T-helper 2 cell treated with Interferon-gamma antibody and Interleukin-4, amounts not matched to agents 5 μg/mL and 100 μg/mL, for 36 hours (primary cell): ENCODE data around the gene PFKFB3.
"Not testable (repeated sequence)": the region's sequence is repeated elsewhere in the genome, so short reads cannot be mapped to it uniquely, and the experiment has no call there.

Source experiments
- DNase-seq: peaks from one replicate; pipeline ENCODE4 v3.0.0; 2021; ENCODE audit warnings: low spot score
- H3K27ac Mint-ChIP-seq: one replicate; pipeline ENCODE4 v1.8.0; 2021; ENCODE audit warnings: mild to moderate bottlenecking, mixed read lengths
- H3K27me3 Mint-ChIP-seq: one replicate; pipeline ENCODE4 v1.8.0; 2021; ENCODE audit warnings: low read depth, mixed read lengths
- H3K36me3 Mint-ChIP-seq: one replicate; pipeline ENCODE4 v1.8.0; 2021; ENCODE audit warnings: low read depth, mixed read lengths
- H3K4me1 Mint-ChIP-seq: one replicate; pipeline ENCODE4 v1.8.0; 2021; ENCODE audit warnings: low read depth, mixed read lengths
- H3K4me3 Mint-ChIP-seq: one replicate; pipeline ENCODE4 v1.8.0; 2022; ENCODE audit warnings: mild to moderate bottlenecking, moderate library complexity, mixed read lengths
- H3K9me3 Mint-ChIP-seq: one replicate; pipeline ENCODE4 v1.8.0; 2021; ENCODE audit warnings: mixed read lengths

The PFKFB3 gene

GRCh38 chr10:6202684-6203330, at the start of gene PFKFB3:
Gene PFKFB3 (plus strand): TSS chr10:6202932. CDS start chr10:6203261, 329 bp downstream.
- Mint-ChIP-seq H3K9me3 (no peaks in the 10 kb centered on the region), H3K4me1 (peaks cover 30% of the 10 kb centered on the region), H3K27ac (peak within 1 kb of the TSS; percentile 95), H3K4me3 (peak within 1 kb of the TSS; percentile 92), H3K36me3 (peaks cover 22% of the 10 kb centered on the region), H3K27me3 (no peaks in the 10 kb centered on the region)
- DNase-seq: peak; percentile 96

DNA sequence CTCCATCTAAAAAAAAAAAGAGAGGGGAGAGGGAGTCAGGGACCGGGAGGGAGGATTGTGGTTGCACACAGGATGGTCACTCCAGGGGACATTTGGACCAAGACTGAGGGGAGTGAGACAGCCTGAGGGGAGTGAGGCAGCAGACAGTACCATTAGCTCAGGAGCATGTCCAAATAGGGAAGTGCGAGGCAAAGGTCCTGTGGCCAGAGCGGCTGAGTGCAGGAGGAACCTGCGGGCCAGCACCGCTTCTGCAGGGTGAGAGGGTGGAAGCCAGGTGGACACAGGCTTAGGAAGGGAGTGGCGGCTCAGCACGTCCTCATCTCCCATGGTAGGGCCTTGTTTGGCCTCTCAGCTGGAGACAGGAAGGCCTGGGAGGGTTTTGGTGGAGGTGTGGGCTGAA, 48.9 kb upstream of the PFKFB3 start:
- DNase-seq: no peak
- Mint-ChIP-seq H3K27me3 (no peaks in the 10 kb centered on the region), H3K36me3 (peaks cover 12% of the 10 kb centered on the region), H3K9me3 (no peaks in the 10 kb centered on the region), H3K4me1 (peaks cover 20% of the 10 kb centered on the region), H3K4me3 (no peak overlapping the region), H3K27ac (no peak overlapping the region)

- no peak for DNase-seq
- Mint-ChIP-seq H3K4me3 (no peak overlapping the region), H3K9me3 (no peaks in the 10 kb centered on the region), H3K27ac (no peak overlapping the region), H3K27me3 (no peaks in the 10 kb centered on the region), H3K36me3 (peaks cover 11% of the 10 kb centered on the region), H3K4me1 (peaks cover 16% of the 10 kb centered on the region)
These were observed 48.2 kb upstream of the PFKFB3 start for GRCh38 chr10:6154566-6154965.

- peaks cover under 1% of the 10 kb centered on the region for H3K36me3 Mint-ChIP-seq
- peaks cover 14% of the 10 kb centered on the region for H3K4me1 Mint-ChIP-seq
- H3K9me3 Mint-ChIP-seq: no peaks in the 10 kb centered on the region
- no peaks in the 10 kb centered on the region for H3K27me3 Mint-ChIP-seq
- no peak for DNase-seq
- no peak overlapping the region for H3K27ac Mint-ChIP-seq
- no peak overlapping the region for H3K4me3 Mint-ChIP-seq
These were observed 44.5 kb upstream of the PFKFB3 start for GRCh38 chr10:6158276-6158675.

GRCh38 chr10:6161921-6162320, 40.8 kb upstream of the PFKFB3 start:
- no peak overlapping the region for H3K4me3 Mint-ChIP-seq
- no peak overlapping the region for H3K27ac Mint-ChIP-seq
- no peak for DNase-seq
- H3K4me1 Mint-ChIP-seq: peaks cover 31% of the 10 kb centered on the region
- peaks cover 9% of the 10 kb centered on the region for H3K36me3 Mint-ChIP-seq
- no peaks in the 10 kb centered on the region for H3K9me3 Mint-ChIP-seq
- H3K27me3 Mint-ChIP-seq: no peaks in the 10 kb centered on the region

GRCh38 chr10:6162589-6163356, 40.0 kb upstream of the PFKFB3 start:
- peaks cover 14% of the 10 kb centered on the region for H3K36me3 Mint-ChIP-seq
- H3K27me3 Mint-ChIP-seq: no peaks in the 10 kb centered on the region
- no peak for DNase-seq
- H3K9me3 Mint-ChIP-seq: no peaks in the 10 kb centered on the region
- H3K4me3 Mint-ChIP-seq: peak overlapping the region; percentile 68
- H3K27ac Mint-ChIP-seq: peak overlapping the region; percentile 72
- H3K4me1 Mint-ChIP-seq: peaks cover 39% of the 10 kb centered on the region

DNA sequence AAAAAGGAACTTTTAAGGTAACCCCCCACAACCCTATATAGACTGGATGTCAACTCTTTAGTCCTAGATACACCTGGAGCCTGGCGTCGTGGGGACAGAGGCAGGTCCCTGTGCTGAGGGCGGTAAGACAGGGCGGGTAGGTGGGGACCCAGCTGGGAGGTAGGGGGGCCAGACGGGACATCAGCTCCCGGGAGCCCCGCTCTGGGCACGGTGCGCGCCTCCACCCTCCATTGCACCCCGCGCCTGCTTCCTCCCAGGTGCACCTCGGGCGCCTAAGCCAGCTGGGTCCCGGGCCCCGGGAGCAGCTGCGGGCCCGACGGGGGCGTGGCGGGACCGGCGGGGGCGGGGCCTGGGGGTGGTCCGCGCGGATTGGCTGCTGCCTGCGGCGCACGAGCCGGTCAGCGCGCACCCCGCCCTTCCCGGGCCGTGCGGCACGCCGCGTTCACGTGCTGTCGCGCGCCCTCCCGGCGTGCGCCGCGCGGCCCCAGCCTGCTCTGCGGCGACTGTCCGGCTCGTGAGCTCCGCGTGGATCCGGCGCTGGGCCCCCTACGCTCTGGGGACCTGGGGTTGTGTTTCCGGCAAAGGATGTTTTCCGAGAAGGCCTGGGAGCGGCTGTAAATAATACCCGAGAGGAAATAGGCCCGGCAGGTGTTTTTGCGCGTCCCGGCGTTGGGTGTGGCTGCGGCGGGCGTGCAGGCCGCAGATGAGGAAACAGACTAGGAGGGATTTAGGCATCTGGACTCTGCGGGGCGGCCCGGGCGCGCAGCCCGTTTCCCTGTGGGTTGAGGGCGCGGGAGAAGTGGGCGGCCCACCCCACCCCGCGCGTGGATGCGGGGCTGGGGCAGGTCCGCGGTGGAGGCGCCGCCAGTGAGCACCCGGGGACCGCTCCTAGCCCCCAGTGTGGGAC, 39.1 kb upstream of the PFKFB3 start:
- H3K9me3 Mint-ChIP-seq: no peaks in the 10 kb centered on the region
- peak; percentile 92 for DNase-seq
- H3K36me3 Mint-ChIP-seq: peaks cover 16% of the 10 kb centered on the region
- peak overlapping the region; percentile 95 for H3K4me3 Mint-ChIP-seq
- peaks cover 41% of the 10 kb centered on the region for H3K4me1 Mint-ChIP-seq
- no peaks in the 10 kb centered on the region for H3K27me3 Mint-ChIP-seq
- peak overlapping the region; percentile 98 for H3K27ac Mint-ChIP-seq

- Mint-ChIP-seq H3K4me3 (peak overlapping the region; percentile 95), H3K27me3 (no peaks in the 10 kb centered on the region), H3K27ac (peak overlapping the region; percentile 98), H3K9me3 (no peaks in the 10 kb centered on the region), H3K36me3 (peaks cover 19% of the 10 kb centered on the region), H3K4me1 (peaks cover 46% of the 10 kb centered on the region)
- no peak for DNase-seq
These were observed 38.2 kb upstream of the PFKFB3 start for GRCh38 chr10:6164271-6165095.

- no peaks in the 10 kb centered on the region for H3K27me3 Mint-ChIP-seq
- peaks cover 19% of the 10 kb centered on the region for H3K36me3 Mint-ChIP-seq
- no peaks in the 10 kb centered on the region for H3K9me3 Mint-ChIP-seq
These were observed 37.5 kb upstream of the PFKFB3 start for GRCh38 chr10:6165221-6165725.

DNA sequence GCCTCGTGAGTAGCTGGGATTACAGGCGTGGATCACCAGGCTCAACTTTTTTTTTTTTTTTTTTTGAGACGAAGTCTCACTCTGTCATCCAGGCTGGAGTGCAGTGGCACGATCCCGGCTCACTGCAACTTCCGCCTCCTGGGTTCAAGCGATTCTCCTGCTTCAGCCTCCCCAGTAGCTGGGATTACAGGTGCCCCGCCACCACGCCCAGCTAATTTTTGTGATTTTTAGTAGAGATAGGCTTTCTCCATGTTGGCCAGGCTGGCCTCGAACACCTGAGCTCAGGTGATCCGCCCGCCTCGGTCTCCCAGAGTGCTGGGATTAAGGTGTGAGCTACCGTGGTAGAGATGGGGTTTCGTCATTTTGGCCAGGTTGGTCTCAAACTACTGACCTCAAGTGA, 36.8 kb upstream of the PFKFB3 start:
- not testable (repeated sequence) for H3K27me3 Mint-ChIP-seq, H3K9me3 Mint-ChIP-seq, DNase-seq
- peaks cover 24% of the 10 kb centered on the region for H3K36me3 Mint-ChIP-seq
- H3K27ac Mint-ChIP-seq: peak overlapping the region; percentile 98
- H3K4me1 Mint-ChIP-seq: peaks cover 57% of the 10 kb centered on the region
- peak overlapping the region; percentile 95 for H3K4me3 Mint-ChIP-seq

More at GRCh38 chr10:6165221-6165725, 37.5 kb upstream of the PFKFB3 start:
- peaks cover 51% of the 10 kb centered on the region for H3K4me1 Mint-ChIP-seq
- peak overlapping the region; percentile 95 for H3K4me3 Mint-ChIP-seq
- DNase-seq: no peak
- H3K27ac Mint-ChIP-seq: peak overlapping the region; percentile 98

- H3K4me3 Mint-ChIP-seq: no peak overlapping the region
- peaks cover 24% of the 10 kb centered on the region for H3K36me3 Mint-ChIP-seq
- DNase-seq: no peak
- H3K27me3 Mint-ChIP-seq: no peaks in the 10 kb centered on the region
- H3K27ac Mint-ChIP-seq: peak overlapping the region; percentile 7
- peaks cover 62% of the 10 kb centered on the region for H3K4me1 Mint-ChIP-seq
- H3K9me3 Mint-ChIP-seq: no peaks in the 10 kb centered on the region
These were observed 35.3 kb upstream of the PFKFB3 start for GRCh38 chr10:6167456-6167855.

GRCh38 chr10:6168084-6168483, 34.6 kb upstream of the PFKFB3 start:
- no peaks in the 10 kb centered on the region for H3K27me3 Mint-ChIP-seq
- H3K4me3 Mint-ChIP-seq: no peak overlapping the region
- H3K27ac Mint-ChIP-seq: peak overlapping the region; percentile 7
- no peak for DNase-seq
- peaks cover 61% of the 10 kb centered on the region for H3K4me1 Mint-ChIP-seq
- no peaks in the 10 kb centered on the region for H3K9me3 Mint-ChIP-seq
- peaks cover 28% of the 10 kb centered on the region for H3K36me3 Mint-ChIP-seq

GRCh38 chr10:6170638-6171037, 32.1 kb upstream of the PFKFB3 start:
- Mint-ChIP-seq H3K9me3 (no peaks in the 10 kb centered on the region), H3K36me3 (peaks cover 27% of the 10 kb centered on the region), H3K4me1 (peaks cover 63% of the 10 kb centered on the region), H3K27ac (peak overlapping the region; percentile 43), H3K27me3 (no peaks in the 10 kb centered on the region), H3K4me3 (no peak overlapping the region)
- no peak for DNase-seq
